GM21423 (cell line): Measurements from ENCODE around the gene CTIF.

Experiments used
- ATAC-seq: cut with Tn5 transposase; IDR thresholded peaks from one replicate; pipeline ENCODE4 v1.9.1; 2021; ENCODE audit warnings: mild to moderate bottlenecking, moderate library complexity; ENCODE audit not compliant: unreplicated experiment

CTIF gene

GRCh38 chr18:48794251-48794970 lies 255.6 kb downstream of the CTIF start:
- no peak for ATAC-seq

GRCh38 chr18:48795696-48796095 lies 256.9 kb downstream of the CTIF start:
- ATAC-seq = no peak

GRCh38 chr18:48796491-48797205 lies 257.8 kb downstream of the CTIF start:
- no peak for ATAC-seq

- no peak for ATAC-seq
These were observed 259.0 kb downstream of the CTIF start for GRCh38 chr18:48797841-48798255.

GRCh38 chr18:48798334-48799245 lies 259.8 kb downstream of the CTIF start:
- ATAC-seq = no peak

GRCh38 chr18:48799724-48800315 lies 261.0 kb downstream of the CTIF start:
- ATAC-seq = no peak

- no peak for ATAC-seq
These were observed 261.6 kb downstream of the CTIF start for GRCh38 chr18:48800466-48800865.

- ATAC-seq = peak; percentile 54
These were observed 262.3 kb downstream of the CTIF start for GRCh38 chr18:48800876-48801727.

GRCh38 chr18:48801728-48802542 lies 263.1 kb downstream of the CTIF start:
- ATAC-seq = no peak

- no peak for ATAC-seq
These were observed 263.9 kb downstream of the CTIF start for GRCh38 chr18:48802543-48803290.

GRCh38 chr18:48803518-48803917 lies 264.7 kb downstream of the CTIF start:
- no peak for ATAC-seq

- ATAC-seq = no peak
These were observed 265.4 kb downstream of the CTIF start for GRCh38 chr18:48803951-48804855.

- ATAC-seq = no peak
These were observed 266.2 kb downstream of the CTIF start for GRCh38 chr18:48804856-48805610.

GRCh38 chr18:48805826-48806535 lies 267.1 kb downstream of the CTIF start:
- no peak for ATAC-seq

- ATAC-seq = no peak
These were observed 267.9 kb downstream of the CTIF start for GRCh38 chr18:48806551-48807261.

- ATAC-seq = no peak
These were observed 269.6 kb downstream of the CTIF start for GRCh38 chr18:48808476-48808875.
